Keratinocyte (primary cell): ENCODE results near the gene VSIR. TPM values are rescaled to one million over a fixed set of nuclear protein-coding genes. Genes with fewer than 3 reads are reported as not detected.

ENCODE experiments used
- DNase-seq: peaks from one replicate; pipeline ENCODE4 v3.0.0-alpha.2; 2011; ENCODE audit warnings: low read depth, missing footprints, low spot score
- FAIRE-seq: peaks from 2 replicates; lab custom pipeline; 2011; peaks lifted over from hg19 to GRCh38; lab: Jason Lieb, UNC
- H2AFZ ChIP-seq: 2 replicates; pipeline ENCODE4 v1.6.0; 2012; ENCODE audit warnings: low read length, control low read depth, inconsistent platforms; ENCODE audit not compliant: control insufficient read depth
- H3K27ac ChIP-seq: 2 replicates; pipeline ENCODE4 v1.5.1; 2011; ENCODE audit warnings: low read length; ENCODE audit not compliant: control insufficient read depth, insufficient read depth
- H3K27me3 ChIP-seq: 3 replicates; pipeline ENCODE4 v1.6.0; 2011; ENCODE audit warnings: low read length; ENCODE audit not compliant: control insufficient read depth, insufficient read depth; ENCODE audit errors: extremely low read depth
- H3K36me3 ChIP-seq, 2 experiments: 2 replicates in 1 of 2; 3 replicates in 1 of 2; pipeline ENCODE4 v1.5.1; 2011; ENCODE audit warnings: low read length in 2 of 2, mild to moderate bottlenecking in 1 of 2; ENCODE audit not compliant: control insufficient read depth in 2 of 2, insufficient read depth in 2 of 2; ENCODE audit errors: extremely low read depth in 1 of 2
- H3K4me1 ChIP-seq: 3 replicates; pipeline ENCODE4 v1.5.1; 2011; ENCODE audit warnings: low read length; ENCODE audit not compliant: control insufficient read depth, insufficient read depth; ENCODE audit errors: extremely low read depth
- H3K4me2 ChIP-seq: 3 replicates; pipeline ENCODE4 v1.6.0; 2011; ENCODE audit warnings: low read depth, low read length; ENCODE audit not compliant: control insufficient read depth, insufficient read depth; ENCODE audit errors: extremely low read depth
- H3K4me3 ChIP-seq, 3 experiments: fragments of 200-600 bp in 1 of 3; sonication (generic) in 1 of 3; 2 replicates in 2 of 3; 3 replicates in 1 of 3; pipeline ENCODE4 v1.5.1; 2011 to 2016; ENCODE audit warnings: low read length in 3 of 3, mild to moderate bottlenecking in 3 of 3, control low read depth in 2 of 3, inconsistent platforms in 1 of 3, low read depth in 1 of 3, mixed read lengths in 1 of 3, mixed run types in 1 of 3, moderate library complexity in 1 of 3; ENCODE audit not compliant: control insufficient read depth in 2 of 3, insufficient read depth in 2 of 3; ENCODE audit errors: extremely low read depth in 1 of 3
- H3K79me2 ChIP-seq: 2 replicates; pipeline ENCODE4 v1.6.0; 2012; ENCODE audit warnings: low read length; ENCODE audit not compliant: control insufficient read depth, insufficient read depth
- H3K9ac ChIP-seq: 3 replicates; pipeline ENCODE4 v1.6.0; 2011; ENCODE audit warnings: low read length; ENCODE audit not compliant: control insufficient read depth, insufficient read depth; ENCODE audit errors: extremely low read depth
- H3K9me1 ChIP-seq: 3 replicates; pipeline ENCODE4 v1.6.0; 2011; ENCODE audit warnings: low read length; ENCODE audit not compliant: control insufficient read depth, insufficient read depth; ENCODE audit errors: extremely low read depth
- H3K9me3 ChIP-seq: 2 replicates; pipeline ENCODE4 v1.5.1; 2012; ENCODE audit warnings: low read depth, low read length; ENCODE audit not compliant: control insufficient read depth
- H4K20me1 ChIP-seq: 3 replicates; pipeline ENCODE4 v1.6.0; 2011; ENCODE audit warnings: low read length; ENCODE audit not compliant: control insufficient read depth, insufficient read depth; ENCODE audit errors: extremely low read depth
- EZH2 ChIP-seq: IDR thresholded peaks from one replicate; pipeline ENCODE4 v1.6.1; 2012; ENCODE audit warnings: inconsistent platforms, mild to moderate bottlenecking, low read length, moderate library complexity
- dilution Hi-C: fragments of 300-500 bp; cut with MboI; formaldehyde crosslinking; loops from one replicate; pipeline ENCODE4 v1.7.0; 2020; ENCODE audit warnings: low sequenced_read_pairs; ENCODE audit not compliant: extremely low pct_ligation_motif_present
- polyA plus RNA-seq, 5 experiments: library from polyadenylated mRNA; depleted of rRNA in 3 of 5; stranded (reverse) in 3 of 5; stranded (forward) in 1 of 5; unstranded in 1 of 5; fragments of >200 nt; gene quantifications; 1 replicate in 1 of 5; 2 replicates in 3 of 5; 3 replicates in 1 of 5; pipeline versions ENCODE4 v1.2.1 to v1.2.3, GENCODE V29; 2011 to 2012; ENCODE audit warnings: missing spikeins in 2 of 5, low read depth in 1 of 5, low replicate concordance in 1 of 5
- TF ChIP-seq, protein P1 (sequence below), 3 experiments: IDR thresholded peaks in 1 of 3; conservative IDR thresholded peaks in 1 of 3; optimal IDR thresholded peaks in 1 of 3; 2 replicates in 2 of 3; 3 replicates in 1 of 3; pipeline versions ENCODE3 to v1.5.1; 2011; ENCODE audit warnings: low read length in 3 of 3, mild to moderate bottlenecking in 3 of 3, moderate library complexity in 2 of 3, control low read depth in 1 of 3, inconsistent platforms in 1 of 3; ENCODE audit not compliant: insufficient read depth in 2 of 3; ENCODE audit errors: extremely low read depth in 1 of 3

VSIR gene
- polyA plus RNA-seq, 1 donor (not counting 4 experiments of a cell fraction or from before 2014, with no cell fraction given): 8.1 TPM

DNA sequence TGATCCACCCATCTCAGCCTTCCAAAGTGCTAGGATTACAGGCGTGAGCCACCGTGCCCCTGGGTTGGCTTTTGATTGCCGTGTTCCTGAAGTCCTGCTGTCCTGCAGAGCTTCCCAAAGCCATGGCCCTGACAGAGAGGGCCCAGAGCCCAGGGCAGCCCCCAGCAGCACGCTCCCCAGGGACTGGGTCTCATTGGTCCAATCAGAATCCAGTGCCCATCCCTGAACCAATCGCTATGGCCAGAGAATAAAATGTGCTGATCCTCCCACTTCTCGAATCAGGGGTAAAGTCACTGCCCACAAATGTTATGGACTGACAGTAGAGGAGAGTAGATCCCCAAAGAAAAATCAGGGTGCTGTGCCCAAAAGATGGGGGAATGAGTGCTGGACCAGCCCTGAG lies 48.8 kb downstream of the VSIR start:
- no peak overlapping the region for H3K27ac ChIP-seq
- peaks cover 24% of the 10 kb centered on the region for H3K4me1 ChIP-seq
- no peak overlapping the region for H3K4me2 ChIP-seq
- no peak overlapping the region for H2AFZ ChIP-seq
- no peaks in the 10 kb centered on the region for H3K36me3 ChIP-seq
- dilution Hi-C loops: no loop called here
- no peak overlapping the region for H3K9ac ChIP-seq
- DNase-seq: no peak
- H3K9me3 ChIP-seq: no peaks in the 10 kb centered on the region
- no peak overlapping the region for H3K4me3 ChIP-seq
- H3K27me3 ChIP-seq: no peaks in the 10 kb centered on the region
- FAIRE-seq: no peak
- TF ChIP-seq, protein P1, sequence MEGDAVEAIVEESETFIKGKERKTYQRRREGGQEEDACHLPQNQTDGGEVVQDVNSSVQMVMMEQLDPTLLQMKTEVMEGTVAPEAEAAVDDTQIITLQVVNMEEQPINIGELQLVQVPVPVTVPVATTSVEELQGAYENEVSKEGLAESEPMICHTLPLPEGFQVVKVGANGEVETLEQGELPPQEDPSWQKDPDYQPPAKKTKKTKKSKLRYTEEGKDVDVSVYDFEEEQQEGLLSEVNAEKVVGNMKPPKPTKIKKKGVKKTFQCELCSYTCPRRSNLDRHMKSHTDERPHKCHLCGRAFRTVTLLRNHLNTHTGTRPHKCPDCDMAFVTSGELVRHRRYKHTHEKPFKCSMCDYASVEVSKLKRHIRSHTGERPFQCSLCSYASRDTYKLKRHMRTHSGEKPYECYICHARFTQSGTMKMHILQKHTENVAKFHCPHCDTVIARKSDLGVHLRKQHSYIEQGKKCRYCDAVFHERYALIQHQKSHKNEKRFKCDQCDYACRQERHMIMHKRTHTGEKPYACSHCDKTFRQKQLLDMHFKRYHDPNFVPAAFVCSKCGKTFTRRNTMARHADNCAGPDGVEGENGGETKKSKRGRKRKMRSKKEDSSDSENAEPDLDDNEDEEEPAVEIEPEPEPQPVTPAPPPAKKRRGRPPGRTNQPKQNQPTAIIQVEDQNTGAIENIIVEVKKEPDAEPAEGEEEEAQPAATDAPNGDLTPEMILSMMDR (optimal IDR thresholded peaks at IDR 0.05 in 1 of 3, IDR thresholded peaks at IDR 0.05 in 1 of 3, conservative IDR thresholded peaks at IDR 0.05 in 1 of 3; ENCODE audit: extremely low read depth in 1 of 3, insufficient read depth in 2 of 3, low read length in 3 of 3): no peak
- TF ChIP-seq EZH2: no peak
- no peaks in the 10 kb centered on the region for H3K9me1 ChIP-seq
- H4K20me1 ChIP-seq: no peaks in the 10 kb centered on the region
- H3K79me2 ChIP-seq: no peaks in the 10 kb centered on the region

DNA sequence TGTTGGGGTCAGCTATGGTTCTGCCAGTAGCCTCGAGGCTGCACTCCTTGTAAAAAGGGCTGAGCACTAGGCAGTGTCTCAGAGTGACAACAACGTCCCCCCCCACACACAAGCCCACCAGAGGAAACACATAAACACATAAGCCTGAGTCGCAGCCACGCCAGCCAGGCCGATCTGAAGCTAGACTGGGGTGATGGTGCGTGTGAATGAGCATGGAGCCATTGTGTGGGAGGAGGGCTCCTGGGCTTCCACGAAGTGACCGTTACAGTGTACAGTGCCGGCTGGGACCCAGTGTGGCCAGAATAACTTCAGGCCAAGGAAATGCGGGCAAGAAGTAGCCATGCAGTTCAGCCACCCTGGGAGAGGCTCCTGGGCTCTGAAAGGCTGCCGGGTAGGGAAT lies 50.0 kb downstream of the VSIR start:
- TF ChIP-seq, protein P1 (optimal IDR thresholded peaks at IDR 0.05 in 1 of 3, IDR thresholded peaks at IDR 0.05 in 1 of 3, conservative IDR thresholded peaks at IDR 0.05 in 1 of 3; ENCODE audit: extremely low read depth in 1 of 3, insufficient read depth in 2 of 3, low read length in 3 of 3): no peak
- no peak for TF ChIP-seq EZH2
- no peaks in the 10 kb centered on the region for H4K20me1 ChIP-seq
- H3K27ac ChIP-seq: no peak overlapping the region
- H3K9me3 ChIP-seq: no peaks in the 10 kb centered on the region
- DNase-seq (no peak), FAIRE-seq (no peak)
- no peak overlapping the region for H3K4me3 ChIP-seq
- H3K36me3 ChIP-seq: no peaks in the 10 kb centered on the region
- no peak overlapping the region for H3K9ac ChIP-seq
- H3K9me1 ChIP-seq: no peaks in the 10 kb centered on the region
- H3K79me2 ChIP-seq: no peaks in the 10 kb centered on the region
- peaks cover 13% of the 10 kb centered on the region for H3K4me1 ChIP-seq
- H3K27me3 ChIP-seq: no peaks in the 10 kb centered on the region
- dilution Hi-C loops: no loop called here
- H2AFZ ChIP-seq: no peak overlapping the region
- H3K4me2 ChIP-seq: no peak overlapping the region
